Loucy (cell line): ENCODE data around the gene SLC36A1.

Source experiments
- EZH2phosphoT487 ChIP-seq: fragments of 200-600 bp; IDR thresholded peaks from 2 replicates; pipeline ENCODE4 v1.6.1; 2018; ENCODE audit warnings: antibody characterized with exemption, mild to moderate bottlenecking, moderate library complexity, borderline replicate concordance
- TF ChIP-seq, protein P1 (sequence below): fragments of 200-600 bp; sonication (generic); conservative IDR thresholded peaks from 2 replicates; pipeline ENCODE4 v1.5.1; 2014; ENCODE audit warnings: mild to moderate bottlenecking, antibody characterized with exemption, low read length

DNA sequence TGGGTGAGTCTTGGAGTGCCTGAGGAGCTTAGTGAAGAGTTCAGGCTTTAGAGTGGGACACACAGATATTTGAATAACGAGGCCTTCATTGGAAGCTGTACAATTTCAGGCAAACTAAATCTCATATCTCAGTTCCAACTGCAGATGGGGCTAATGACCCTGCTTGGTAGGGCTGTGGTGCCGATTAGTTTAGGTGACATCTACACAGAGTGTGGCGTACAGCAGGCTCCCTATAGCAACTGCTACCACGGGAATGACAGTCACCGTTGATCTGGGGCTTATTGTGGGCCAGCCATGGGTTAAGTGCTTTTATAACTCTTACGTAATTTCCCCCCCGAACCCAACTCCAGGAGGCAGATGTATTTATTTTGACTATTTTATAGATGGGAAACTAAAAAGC, 72.9 kb downstream of the SLC36A1 start:
- TF ChIP-seq, protein P1, sequence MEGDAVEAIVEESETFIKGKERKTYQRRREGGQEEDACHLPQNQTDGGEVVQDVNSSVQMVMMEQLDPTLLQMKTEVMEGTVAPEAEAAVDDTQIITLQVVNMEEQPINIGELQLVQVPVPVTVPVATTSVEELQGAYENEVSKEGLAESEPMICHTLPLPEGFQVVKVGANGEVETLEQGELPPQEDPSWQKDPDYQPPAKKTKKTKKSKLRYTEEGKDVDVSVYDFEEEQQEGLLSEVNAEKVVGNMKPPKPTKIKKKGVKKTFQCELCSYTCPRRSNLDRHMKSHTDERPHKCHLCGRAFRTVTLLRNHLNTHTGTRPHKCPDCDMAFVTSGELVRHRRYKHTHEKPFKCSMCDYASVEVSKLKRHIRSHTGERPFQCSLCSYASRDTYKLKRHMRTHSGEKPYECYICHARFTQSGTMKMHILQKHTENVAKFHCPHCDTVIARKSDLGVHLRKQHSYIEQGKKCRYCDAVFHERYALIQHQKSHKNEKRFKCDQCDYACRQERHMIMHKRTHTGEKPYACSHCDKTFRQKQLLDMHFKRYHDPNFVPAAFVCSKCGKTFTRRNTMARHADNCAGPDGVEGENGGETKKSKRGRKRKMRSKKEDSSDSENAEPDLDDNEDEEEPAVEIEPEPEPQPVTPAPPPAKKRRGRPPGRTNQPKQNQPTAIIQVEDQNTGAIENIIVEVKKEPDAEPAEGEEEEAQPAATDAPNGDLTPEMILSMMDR, result peak; percentile 24
- TF ChIP-seq EZH2phosphoT487, result no peak
